Prostate gland (tissue), 2 donors: Measurements from ENCODE around the gene IL2RA.

ENCODE experiments used
- CTCF ChIP-seq, 4 experiments: fragments of 200-600 bp in 2 of 4; fragments of 450-650 bp in 2 of 4; sonication (generic) in 2 of 4; IDR thresholded peaks; 1 replicate in 3 of 4; 2 replicates in 1 of 4; pipeline ENCODE4 v1.5.1; 2016 to 2019; ENCODE audit warnings: antibody characterized with exemption in 4 of 4, mild to moderate bottlenecking in 2 of 4, moderate library complexity in 2 of 4
- POLR2A ChIP-seq: fragments of 450-650 bp; IDR thresholded peaks from one replicate; pipeline ENCODE4 v1.6.1; 2016; ENCODE audit warnings: antibody characterized with exemption, mild to moderate bottlenecking
- POLR2AphosphoS5 ChIP-seq: sonication (generic); formaldehyde crosslinking; IDR thresholded peaks from one replicate; pipeline ENCODE4 v1.6.1; 2017; ENCODE audit warnings: antibody characterized with exemption

GRCh38 chr10:6065835-6066234 lies 3.7 kb upstream of the IL2RA start:
- TF ChIP-seq CTCF (IDR thresholded peaks at IDR 0.05) (no peak), POLR2AphosphoS5 (no peak), POLR2A (no peak)
